WTC11 (cell line): ENCODE data around the gene PFKFB4. TPM values are rescaled to one million over a fixed set of nuclear protein-coding genes. Genes with fewer than 3 reads are reported as not detected.
A peak's percentile ranks its signal among the peaks of the same experiment; 100 is the strongest.

Experiments
- ATAC-seq: fragments of 200-7000 bp; cut with Tn5 transposase; 2 replicates; pipeline ENCODE4 v1.10.0; 2021; ENCODE audit warnings: mild to moderate bottlenecking, moderate library complexity
- CTCF ChIA-PET: fragments of 300-600 bp; sonication (Branson Sonifier 250); formaldehyde crosslinking; loops from one replicate; lab custom pipeline; 2021; ENCODE audit warnings: antibody characterized with exemption; lab: Charles Lee
- POLR2A ChIA-PET: fragments of 350-600 bp; sonication (Branson Sonifier 250); formaldehyde crosslinking; loops from one replicate; lab custom pipeline; 2021; ENCODE audit warnings: antibody characterized with exemption; lab: Charles Lee
- DNase-seq: peaks from one replicate; pipeline ENCODE4 v3.0.0; 2021; ENCODE audit warnings: low spot score
- H3K27ac Mint-ChIP-seq: 2 replicates; pipeline ENCODE4 v1.8.0; 2021; ENCODE audit warnings: mixed read lengths
- H3K27me3 Mint-ChIP-seq: 2 replicates; pipeline ENCODE4 v1.8.0; 2021; ENCODE audit warnings: low read depth, mild to moderate bottlenecking, moderate library complexity, mixed read lengths
- H3K36me3 Mint-ChIP-seq: 2 replicates; pipeline ENCODE4 v1.8.0; 2021; ENCODE audit warnings: mixed read lengths
- H3K4me1 Mint-ChIP-seq: 2 replicates; pipeline ENCODE4 v1.8.0; 2022; ENCODE audit warnings: mixed read lengths
- H3K4me3 Mint-ChIP-seq: 2 replicates; pipeline ENCODE4 v1.8.0; 2021; ENCODE audit warnings: mild to moderate bottlenecking, moderate library complexity, mixed read lengths
- H3K9me3 Mint-ChIP-seq: 2 replicates; pipeline ENCODE4 v1.8.0; 2021; ENCODE audit warnings: mixed read lengths
- ARID4B ChIP-seq: sonication (generic); formaldehyde crosslinking; IDR thresholded peaks from 2 replicates; pipeline ENCODE4 v1.8.0; 2023; ENCODE audit warnings: missing genetic modification reagents, mild to moderate bottlenecking, borderline replicate concordance
- ATF6 ChIP-seq: sonication (generic); formaldehyde crosslinking; IDR thresholded peaks from 2 replicates; pipeline ENCODE4 v1.8.1; 2023; ENCODE audit warnings: mild to moderate bottlenecking, missing genetic modification reagents
- CREM ChIP-seq: sonication (generic); formaldehyde crosslinking; IDR thresholded peaks from 2 replicates; pipeline ENCODE4 v1.8.1; 2022; ENCODE audit warnings: mild to moderate bottlenecking, missing genetic modification reagents, moderate library complexity
- E2F4 ChIP-seq: sonication (generic); formaldehyde crosslinking; IDR thresholded peaks from 2 replicates; pipeline ENCODE4 v1.8.1; 2022; ENCODE audit warnings: low read depth, mild to moderate bottlenecking, moderate library complexity, missing genetic modification reagents, borderline replicate concordance
- FOXJ3 ChIP-seq: sonication (generic); formaldehyde crosslinking; IDR thresholded peaks from 2 replicates; pipeline ENCODE4 v1.9.0; 2021; ENCODE audit warnings: missing genetic modification reagents, mild to moderate bottlenecking, borderline replicate concordance
- FOXK1 ChIP-seq: sonication (generic); formaldehyde crosslinking; IDR thresholded peaks from 2 replicates; pipeline ENCODE4 v1.8.0; 2022; ENCODE audit warnings: mild to moderate bottlenecking, moderate library complexity, missing genetic modification reagents
- FOXP1 ChIP-seq: sonication (generic); formaldehyde crosslinking; IDR thresholded peaks from 2 replicates; pipeline ENCODE4 v1.8.0; 2022; ENCODE audit warnings: missing genetic modification reagents, mild to moderate bottlenecking, moderate library complexity, borderline replicate concordance
- GABPB1 ChIP-seq: sonication (generic); formaldehyde crosslinking; IDR thresholded peaks from 2 replicates; pipeline ENCODE4 v1.8.1; 2023; ENCODE audit warnings: mild to moderate bottlenecking, missing genetic modification reagents
- NFE2L1 ChIP-seq: sonication (generic); formaldehyde crosslinking; IDR thresholded peaks from 2 replicates; pipeline ENCODE4 v1.8.1; 2023; ENCODE audit warnings: missing genetic modification reagents
- NFYB ChIP-seq: sonication (generic); formaldehyde crosslinking; conservative IDR thresholded peaks from 2 replicates; pipeline ENCODE4 v1.8.0; 2022; ENCODE audit warnings: low read depth, missing genetic modification reagents
- NR1H2 ChIP-seq: sonication (generic); formaldehyde crosslinking; IDR thresholded peaks from 2 replicates; pipeline ENCODE4 v1.9.0; 2021; ENCODE audit warnings: mild to moderate bottlenecking, moderate library complexity, missing genetic modification reagents
- TCF7 ChIP-seq: sonication (generic); formaldehyde crosslinking; IDR thresholded peaks from 2 replicates; pipeline ENCODE4 v1.8.0; 2022; ENCODE audit warnings: mild to moderate bottlenecking, low read depth, missing genetic modification reagents, moderate library complexity
- USF1 ChIP-seq: sonication (generic); formaldehyde crosslinking; IDR thresholded peaks from 2 replicates; pipeline ENCODE4 v1.8.0; 2022; ENCODE audit warnings: mild to moderate bottlenecking, missing genetic modification reagents
- USF2 ChIP-seq: sonication (generic); formaldehyde crosslinking; IDR thresholded peaks from 2 replicates; pipeline ENCODE4 v1.8.1; 2023; ENCODE audit warnings: mild to moderate bottlenecking, missing genetic modification reagents, moderate library complexity
- ZNF219 ChIP-seq: sonication (generic); formaldehyde crosslinking; IDR thresholded peaks from 2 replicates; pipeline ENCODE4 v1.8.0; 2023; ENCODE audit warnings: missing genetic modification reagents, mild to moderate bottlenecking, borderline replicate concordance
- ZNF317 ChIP-seq: sonication (generic); formaldehyde crosslinking; IDR thresholded peaks from 2 replicates; pipeline ENCODE4 v1.8.1; 2023; ENCODE audit warnings: low read depth, mild to moderate bottlenecking, moderate library complexity, missing genetic modification reagents, borderline replicate concordance
- ZNF512 ChIP-seq: sonication (generic); formaldehyde crosslinking; IDR thresholded peaks from 2 replicates; pipeline ENCODE4 v1.8.1; 2022; ENCODE audit warnings: missing genetic modification reagents, borderline replicate concordance
- ZNF671 ChIP-seq: fragments of 250-450 bp; sonication (Bioruptor Pico); IDR thresholded peaks from 2 replicates; pipeline ENCODE4 v1.8.0; 2021; ENCODE audit warnings: mild to moderate bottlenecking
- total RNA-seq: library from RNA; stranded (reverse); gene quantifications from 3 replicates; pipeline ENCODE4 v1.2.3, GENCODE V29; 2021
- TF ChIP-seq, protein P1 (sequence below): sonication (generic); formaldehyde crosslinking; conservative IDR thresholded peaks from 2 replicates; pipeline ENCODE4 v1.8.1; 2023; ENCODE audit warnings: mild to moderate bottlenecking, low read depth, missing genetic modification reagents, moderate library complexity

Gene PFKFB4
- total RNA-seq, 1 experiment from 2014 or later: 18.0 TPM

DNA sequence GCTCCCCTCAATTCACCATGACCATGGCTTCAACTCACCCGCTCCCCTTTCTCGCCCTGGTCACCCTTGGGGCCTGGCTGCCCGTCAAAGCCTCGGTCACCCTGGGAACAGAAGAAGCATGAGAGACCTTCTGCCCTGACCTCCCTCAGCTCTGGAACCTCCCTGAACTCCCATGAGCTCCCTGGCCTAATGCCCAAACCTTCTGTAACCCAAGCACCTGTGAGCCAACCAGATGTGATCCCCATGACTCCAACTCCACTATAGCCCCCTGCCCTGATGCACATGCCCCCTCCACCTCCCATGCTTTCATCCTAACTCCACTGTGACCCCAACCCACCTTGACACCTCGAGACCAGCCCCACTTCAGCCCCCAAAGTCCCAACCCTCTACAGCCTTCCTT lies 10.5 kb upstream of the PFKFB4 start:
- H3K27ac Mint-ChIP-seq: peak overlapping the region; percentile 75; the same call in 1 of the 2 replicates
- no peak for ATAC-seq
- H3K9me3 Mint-ChIP-seq: no peaks in the 10 kb centered on the region
- peaks cover 14% of the 10 kb centered on the region for H3K4me1 Mint-ChIP-seq
- no peaks in the 10 kb centered on the region for H3K36me3 Mint-ChIP-seq
- ChIA-PET CTCF (interaction anchor here (1.0 to 2.2 kb wide), 2 partner anchors 10 to 18 kb away, joined by 3 to 11 read pairs; partner anchors contain the start of gene PFKFB4), POLR2A (interaction anchor here (0.6 kb wide), 1 partner anchor 22 kb away, joined by 4 read pairs; no protein-coding TSS in a partner anchor)
- no peaks in the 10 kb centered on the region for H3K27me3 Mint-ChIP-seq
- no peak for TF ChIP-seq TCF7 (CRISPR knock-in tag)
- no peak for TF ChIP-seq FOXK1
- no peak for TF ChIP-seq ZNF671 (CRISPR knock-in tag)
- TF ChIP-seq GABPB1 (CRISPR knock-in tag): no peak
- TF ChIP-seq NFE2L1 (CRISPR knock-in tag): no peak
- TF ChIP-seq, protein P1, sequence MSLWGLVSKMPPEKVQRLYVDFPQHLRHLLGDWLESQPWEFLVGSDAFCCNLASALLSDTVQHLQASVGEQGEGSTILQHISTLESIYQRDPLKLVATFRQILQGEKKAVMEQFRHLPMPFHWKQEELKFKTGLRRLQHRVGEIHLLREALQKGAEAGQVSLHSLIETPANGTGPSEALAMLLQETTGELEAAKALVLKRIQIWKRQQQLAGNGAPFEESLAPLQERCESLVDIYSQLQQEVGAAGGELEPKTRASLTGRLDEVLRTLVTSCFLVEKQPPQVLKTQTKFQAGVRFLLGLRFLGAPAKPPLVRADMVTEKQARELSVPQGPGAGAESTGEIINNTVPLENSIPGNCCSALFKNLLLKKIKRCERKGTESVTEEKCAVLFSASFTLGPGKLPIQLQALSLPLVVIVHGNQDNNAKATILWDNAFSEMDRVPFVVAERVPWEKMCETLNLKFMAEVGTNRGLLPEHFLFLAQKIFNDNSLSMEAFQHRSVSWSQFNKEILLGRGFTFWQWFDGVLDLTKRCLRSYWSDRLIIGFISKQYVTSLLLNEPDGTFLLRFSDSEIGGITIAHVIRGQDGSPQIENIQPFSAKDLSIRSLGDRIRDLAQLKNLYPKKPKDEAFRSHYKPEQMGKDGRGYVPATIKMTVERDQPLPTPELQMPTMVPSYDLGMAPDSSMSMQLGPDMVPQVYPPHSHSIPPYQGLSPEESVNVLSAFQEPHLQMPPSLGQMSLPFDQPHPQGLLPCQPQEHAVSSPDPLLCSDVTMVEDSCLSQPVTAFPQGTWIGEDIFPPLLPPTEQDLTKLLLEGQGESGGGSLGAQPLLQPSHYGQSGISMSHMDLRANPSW (CRISPR knock-in tag): no peak
- no peak for TF ChIP-seq USF2 (CRISPR knock-in tag)
- H3K4me3 Mint-ChIP-seq: no peak overlapping the region
- no peak for DNase-seq

DNA sequence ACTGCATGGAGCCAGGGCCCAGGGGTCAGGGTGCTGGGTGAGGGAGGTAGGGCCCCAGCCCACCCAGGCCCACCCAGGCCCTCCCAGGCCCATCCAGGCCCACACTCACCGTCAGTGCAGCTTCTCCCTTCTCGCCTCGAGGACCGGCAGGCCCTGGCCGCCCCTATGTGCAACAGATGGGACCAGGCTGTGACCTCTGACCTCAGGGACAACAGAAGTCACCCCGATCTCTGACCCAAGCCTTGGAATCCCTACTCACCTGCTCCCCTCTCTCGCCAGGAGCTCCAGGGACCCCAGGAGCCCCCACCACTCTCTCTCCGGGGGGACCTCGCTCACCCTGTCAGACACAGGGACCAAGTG lies 9.8 kb upstream of the PFKFB4 start:
- Mint-ChIP-seq H3K4me3 (no peak overlapping the region), H3K27ac (no peak overlapping the region), H3K9me3 (no peaks in the 10 kb centered on the region), H3K27me3 (no peaks in the 10 kb centered on the region), H3K4me1 (peaks cover 14% of the 10 kb centered on the region), H3K36me3 (no peaks in the 10 kb centered on the region)
- CTCF ChIA-PET: interaction anchor here (1.0 to 2.2 kb wide), 2 partner anchors 9 to 17 kb away, joined by 3 to 11 read pairs; partner anchors contain the start of gene PFKFB4
- ATAC-seq (no peak), DNase-seq (no peak)
- POLR2A ChIA-PET: no interaction called here
- no peak for TF ChIP-seq ATF6 (CRISPR knock-in tag)
- TF ChIP-seq FOXP1 (CRISPR knock-in tag): no peak
- TF ChIP-seq NFYB (CRISPR knock-in tag): no peak
- TF ChIP-seq USF1 (CRISPR knock-in tag): no peak
- TF ChIP-seq ARID4B (CRISPR knock-in tag): no peak
- TF ChIP-seq ZNF512 (CRISPR knock-in tag): no peak
- no peak for TF ChIP-seq ZNF219
- no peak for TF ChIP-seq NFE2L1 (CRISPR knock-in tag)
- TF ChIP-seq NR1H2 (CRISPR knock-in tag): no peak
- TF ChIP-seq ZNF317 (CRISPR knock-in tag): no peak
- TF ChIP-seq FOXJ3 (CRISPR knock-in tag): no peak
- TF ChIP-seq E2F4 (CRISPR knock-in tag): no peak
- TF ChIP-seq TCF7 (CRISPR knock-in tag): no peak
- no peak for TF ChIP-seq CREM (CRISPR knock-in tag)
